Caco-2 (cell line): ENCODE measurements around the gene RNF112. TPM values are rescaled to one million over a fixed set of nuclear protein-coding genes. Genes with fewer than 3 reads are reported as not detected.
A peak's percentile ranks its signal among the peaks of the same experiment; 100 is the strongest.

Source experiments
- BruUV-seq: library from RNA; stranded (reverse); fragments of 400-500 nt; replicated peaks from 2 replicates; lab custom pipeline; 2021; lab: Mats Ljungman, UMichigan
- CTCF ChIA-PET: fragments of 300-600 bp; sonication (Branson Sonifier 250); formaldehyde crosslinking; loops from one replicate; lab custom pipeline; 2022; ENCODE audit warnings: antibody characterized with exemption; lab: Charles Lee
- POLR2A ChIA-PET: fragments of 300-600 bp; sonication (Branson Sonifier 250); formaldehyde crosslinking; loops from one replicate; lab custom pipeline; 2022; ENCODE audit warnings: antibody characterized with exemption; lab: Charles Lee
- DNase-seq, 2 experiments: peaks; one replicate each; pipeline versions ENCODE4 v3.0.0 to v3.0.0-alpha.2; 2020 to 2022
- H3K27me3 ChIP-seq: replicated peaks from 2 replicates; pipeline ENCODE4 v1.6.0; 2011; ENCODE audit warnings: low read length; ENCODE audit not compliant: control insufficient read depth, insufficient read depth
- H3K36me3 ChIP-seq: 2 replicates; pipeline ENCODE4 v1.5.1; 2011; ENCODE audit warnings: low read length; ENCODE audit not compliant: control insufficient read depth, insufficient read depth
- H3K4me1 ChIP-seq: fragments of 250-450 bp; sonication (Bioruptor Pico); 2 replicates; pipeline ENCODE4 v1.5.1; 2020; ENCODE audit warnings: mild to moderate bottlenecking
- H3K4me3 ChIP-seq: 2 replicates; pipeline ENCODE4 v1.5.1; 2011; ENCODE audit warnings: low read depth, mild to moderate bottlenecking, control low read depth, low read length
- H3K9me3 ChIP-seq: fragments of 250-450 bp; sonication (Bioruptor Pico); 2 replicates; pipeline ENCODE4 v1.5.1; 2020; ENCODE audit warnings: mild to moderate bottlenecking, moderate library complexity
- H3K27ac Mint-ChIP-seq: one replicate; pipeline ENCODE4 v1.8.0; 2022; ENCODE audit warnings: mixed read lengths; ENCODE audit not compliant: unreplicated experiment
- H3K27me3 Mint-ChIP-seq: one replicate; pipeline ENCODE4 v1.8.0; 2022; ENCODE audit warnings: mixed read lengths; ENCODE audit not compliant: insufficient read depth, unreplicated experiment
- H3K36me3 Mint-ChIP-seq: one replicate; pipeline ENCODE4 v1.8.0; 2022; ENCODE audit warnings: mild to moderate bottlenecking, mixed read lengths; ENCODE audit not compliant: insufficient read depth, unreplicated experiment
- H3K4me1 Mint-ChIP-seq: one replicate; pipeline ENCODE4 v1.8.0; 2022; ENCODE audit warnings: low read depth, mixed read lengths; ENCODE audit not compliant: unreplicated experiment
- H3K4me3 Mint-ChIP-seq: one replicate; pipeline ENCODE4 v1.8.0; 2022; ENCODE audit warnings: mild to moderate bottlenecking, moderate library complexity, mixed read lengths; ENCODE audit not compliant: unreplicated experiment
- H3K9me3 Mint-ChIP-seq: one replicate; pipeline ENCODE4 v1.8.0; 2022; ENCODE audit warnings: mixed read lengths; ENCODE audit not compliant: unreplicated experiment
- intact Hi-C: fragments of 100-400 bp; cut with micrococcal nuclease; formaldehyde crosslinking; loops from one replicate; pipeline ENCODE4 v1.10.0; 2022; ENCODE audit not compliant: unreplicated experiment
- total RNA-seq: library from RNA; stranded (reverse); gene quantifications from 2 replicates; pipeline ENCODE4 v1.2.3, GENCODE V29; 2022
- TF ChIP-seq, protein P1 (sequence below), 2 experiments: fragments of 200-600 bp in 1 of 2; IDR thresholded peaks; 1 replicate in 1 of 2; 2 replicates in 1 of 2; pipeline versions ENCODE4 v1.5.1 to v1.8.0; 2011 to 2022; ENCODE audit warnings: antibody characterized with exemption in 1 of 2, control low read depth in 1 of 2, inconsistent platforms in 1 of 2, low read depth in 1 of 2, low read length in 1 of 2, mild to moderate bottlenecking in 1 of 2, moderate library complexity in 1 of 2; ENCODE audit not compliant: insufficient read depth in 1 of 2, severe bottlenecking in 1 of 2, unreplicated experiment in 1 of 2

RNF112 gene
- total RNA-seq, 1 experiment from 2014 or later, result not detected

DNA sequence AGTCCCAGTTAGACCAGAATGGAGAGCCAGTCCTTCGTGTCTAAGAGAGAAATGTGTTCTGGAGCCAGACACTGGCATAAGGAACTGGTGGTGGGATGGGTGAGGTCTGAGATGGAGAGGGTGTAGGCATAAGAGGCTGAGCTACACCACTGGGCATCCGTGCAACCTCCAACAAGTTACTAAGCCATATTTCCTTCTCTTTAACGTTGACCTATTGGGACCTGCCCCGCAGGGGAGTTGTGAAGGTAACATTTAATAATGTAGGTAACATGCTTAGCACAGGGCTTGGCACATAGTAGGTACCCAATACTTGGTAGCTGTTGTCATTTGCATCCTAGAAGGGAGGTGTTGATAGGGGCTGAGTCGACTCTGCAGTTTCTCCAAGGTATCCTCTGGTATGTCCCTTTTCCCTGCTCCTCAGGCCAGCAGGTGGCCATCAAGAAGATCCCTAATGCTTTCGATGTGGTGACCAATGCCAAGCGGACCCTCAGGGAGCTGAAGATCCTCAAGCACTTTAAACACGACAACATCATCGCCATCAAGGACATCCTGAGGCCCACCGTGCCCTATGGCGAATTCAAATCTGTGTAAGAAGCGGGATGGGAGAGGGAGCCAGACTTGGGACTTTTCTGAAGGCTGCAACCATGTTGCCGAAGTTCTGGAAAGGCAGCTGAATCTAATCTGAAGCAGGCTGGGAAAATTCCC is 31.5 kb upstream of the RNF112 start:
- Histone ChIP-seq H3K9me3 (no peaks in the 10 kb centered on the region), H3K27me3 (no peaks in the 10 kb centered on the region), H3K4me1 (peaks cover 11% of the 10 kb centered on the region), H3K4me3 (peak overlapping the region; percentile 80), H3K36me3 (peaks cover 4% of the 10 kb centered on the region)
- no peaks in the 10 kb centered on the region for H3K9me3 Mint-ChIP-seq
- no peaks in the 10 kb centered on the region for H3K27me3 Mint-ChIP-seq
- no TSS peak for BruUV-seq
- CTCF ChIA-PET, result interaction anchor here (0.7 to 2.5 kb wide), 2 partner anchors 17 to 710 kb away, joined by 3 to 69 read pairs; partner anchors contain the start of gene B9D1
- peaks cover 61% of the 10 kb centered on the region for H3K36me3 Mint-ChIP-seq
- TF ChIP-seq, protein P1, sequence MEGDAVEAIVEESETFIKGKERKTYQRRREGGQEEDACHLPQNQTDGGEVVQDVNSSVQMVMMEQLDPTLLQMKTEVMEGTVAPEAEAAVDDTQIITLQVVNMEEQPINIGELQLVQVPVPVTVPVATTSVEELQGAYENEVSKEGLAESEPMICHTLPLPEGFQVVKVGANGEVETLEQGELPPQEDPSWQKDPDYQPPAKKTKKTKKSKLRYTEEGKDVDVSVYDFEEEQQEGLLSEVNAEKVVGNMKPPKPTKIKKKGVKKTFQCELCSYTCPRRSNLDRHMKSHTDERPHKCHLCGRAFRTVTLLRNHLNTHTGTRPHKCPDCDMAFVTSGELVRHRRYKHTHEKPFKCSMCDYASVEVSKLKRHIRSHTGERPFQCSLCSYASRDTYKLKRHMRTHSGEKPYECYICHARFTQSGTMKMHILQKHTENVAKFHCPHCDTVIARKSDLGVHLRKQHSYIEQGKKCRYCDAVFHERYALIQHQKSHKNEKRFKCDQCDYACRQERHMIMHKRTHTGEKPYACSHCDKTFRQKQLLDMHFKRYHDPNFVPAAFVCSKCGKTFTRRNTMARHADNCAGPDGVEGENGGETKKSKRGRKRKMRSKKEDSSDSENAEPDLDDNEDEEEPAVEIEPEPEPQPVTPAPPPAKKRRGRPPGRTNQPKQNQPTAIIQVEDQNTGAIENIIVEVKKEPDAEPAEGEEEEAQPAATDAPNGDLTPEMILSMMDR (IDR thresholded peaks at IDR 0.05; ENCODE audit: insufficient read depth in 1 of 2, low read depth in 1 of 2, low read length in 1 of 2, severe bottlenecking in 1 of 2, unreplicated experiment in 1 of 2), result no peak
- DNase-seq, result no peak
- peak overlapping the region; percentile 99 for H3K4me3 Mint-ChIP-seq
- peaks cover 6% of the 10 kb centered on the region for H3K4me1 Mint-ChIP-seq
- peak overlapping the region; percentile 96 for H3K27ac Mint-ChIP-seq
- intact Hi-C loops, result loop anchor here (5.0 kb wide), 2 partner anchors 53 to 68 kb away; no protein-coding TSS in a partner anchor
- POLR2A ChIA-PET, result no interaction called here

DNA sequence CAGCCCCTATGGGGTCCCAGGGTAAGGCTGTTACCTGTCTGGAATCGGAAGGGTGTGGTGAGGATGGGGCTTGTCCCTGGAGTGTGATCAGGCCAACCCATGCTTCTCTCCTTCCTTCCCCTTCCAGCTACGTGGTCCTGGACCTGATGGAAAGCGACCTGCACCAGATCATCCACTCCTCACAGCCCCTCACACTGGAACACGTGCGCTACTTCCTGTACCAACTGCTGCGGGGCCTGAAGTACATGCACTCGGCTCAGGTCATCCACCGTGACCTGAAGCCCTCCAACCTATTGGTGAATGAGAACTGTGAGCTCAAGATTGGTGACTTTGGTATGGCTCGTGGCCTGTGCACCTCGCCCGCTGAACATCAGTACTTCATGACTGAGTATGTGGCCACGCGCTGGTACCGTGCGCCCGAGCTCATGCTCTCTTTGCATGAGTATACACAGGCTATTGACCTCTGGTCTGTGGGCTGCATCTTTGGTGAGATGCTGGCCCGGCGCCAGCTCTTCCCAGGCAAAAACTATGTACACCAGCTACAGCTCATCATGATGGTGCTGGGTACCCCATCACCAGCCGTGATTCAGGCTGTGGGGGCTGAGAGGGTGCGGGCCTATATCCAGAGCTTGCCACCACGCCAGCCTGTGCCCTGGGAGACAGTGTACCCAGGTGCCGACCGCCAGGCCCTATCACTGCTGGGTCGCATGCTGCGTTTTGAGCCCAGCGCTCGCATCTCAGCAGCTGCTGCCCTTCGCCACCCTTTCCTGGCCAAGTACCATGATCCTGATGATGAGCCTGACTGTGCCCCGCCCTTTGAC is 30.3 kb upstream of the RNF112 start:
- Mint-ChIP-seq H3K36me3 (peaks cover 69% of the 10 kb centered on the region), H3K4me3 (no peak overlapping the region), H3K9me3 (no peaks in the 10 kb centered on the region), H3K27me3 (no peaks in the 10 kb centered on the region), H3K4me1 (peaks cover 6% of the 10 kb centered on the region), H3K27ac (no peak overlapping the region)
- Histone ChIP-seq H3K36me3 (peaks cover 4% of the 10 kb centered on the region), H3K9me3 (no peaks in the 10 kb centered on the region), H3K4me1 (peaks cover 11% of the 10 kb centered on the region), H3K27me3 (no peaks in the 10 kb centered on the region), H3K4me3 (no peak overlapping the region)
- intact Hi-C loops, result no loop called here
- TF ChIP-seq, protein P1 (IDR thresholded peaks at IDR 0.05; ENCODE audit: insufficient read depth in 1 of 2, low read depth in 1 of 2, low read length in 1 of 2, severe bottlenecking in 1 of 2, unreplicated experiment in 1 of 2), result no peak
- DNase-seq, result no peak
- ChIA-PET CTCF (no interaction called here), POLR2A (no interaction called here)
- BruUV-seq, result no TSS peak

DNA sequence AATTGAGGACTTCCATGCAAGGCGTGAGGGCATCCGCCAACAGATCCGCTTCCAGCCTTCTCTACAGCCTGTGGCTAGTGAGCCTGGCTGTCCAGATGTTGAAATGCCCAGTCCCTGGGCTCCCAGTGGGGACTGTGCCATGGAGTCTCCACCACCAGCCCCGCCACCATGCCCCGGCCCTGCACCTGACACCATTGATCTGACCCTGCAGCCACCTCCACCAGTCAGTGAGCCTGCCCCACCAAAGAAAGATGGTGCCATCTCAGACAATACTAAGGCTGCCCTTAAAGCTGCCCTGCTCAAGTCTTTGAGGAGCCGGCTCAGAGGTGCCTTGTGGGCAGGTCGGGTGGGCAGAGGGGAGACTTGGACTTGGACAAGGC is 29.7 kb upstream of the RNF112 start:
- H3K27me3 Mint-ChIP-seq, result no peaks in the 10 kb centered on the region
- intact Hi-C loops, result no loop called here
- ChIA-PET POLR2A (no interaction called here), CTCF (no interaction called here)
- Histone ChIP-seq H3K9me3 (no peaks in the 10 kb centered on the region), H3K27me3 (no peaks in the 10 kb centered on the region), H3K4me3 (no peak overlapping the region), H3K4me1 (peaks cover 8% of the 10 kb centered on the region), H3K36me3 (peaks cover 5% of the 10 kb centered on the region)
- no peaks in the 10 kb centered on the region for H3K4me1 Mint-ChIP-seq
- H3K27ac Mint-ChIP-seq, result no peak overlapping the region
- TF ChIP-seq, protein P1 (IDR thresholded peaks at IDR 0.05; ENCODE audit: insufficient read depth in 1 of 2, low read depth in 1 of 2, low read length in 1 of 2, severe bottlenecking in 1 of 2, unreplicated experiment in 1 of 2), result no peak
- H3K9me3 Mint-ChIP-seq, result no peaks in the 10 kb centered on the region
- no peak for DNase-seq
- BruUV-seq, result no TSS peak
- H3K4me3 Mint-ChIP-seq, result no peak overlapping the region
- peaks cover 73% of the 10 kb centered on the region for H3K36me3 Mint-ChIP-seq
